ENCODE data around the gene PLPP4.

Gene PLPP4

GRCh38 chr10:120436439-120437112 is 20.5 kb upstream of the PLPP4 start:
- peak; percentile 50 for ATAC-seq
- TF ChIP-seq ZFP30 (CRISPR knock-in tag; IDR thresholded peaks at IDR 0.05) (no peak), GLIS3 (CRISPR knock-in tag; IDR thresholded peaks at IDR 0.05) (no peak), TCF4 (CRISPR knock-in tag; IDR thresholded peaks at IDR 0.05; ENCODE audit: borderline replicate concordance) (no peak), ZNF70 (CRISPR knock-in tag; IDR thresholded peaks at IDR 0.05) (no peak), ISL1 (CRISPR knock-in tag; IDR thresholded peaks at IDR 0.05) (no peak), CSDC2 (CRISPR knock-in tag; IDR thresholded peaks at IDR 0.05) (no peak), ARNTL (CRISPR knock-in tag; IDR thresholded peaks at IDR 0.05; ENCODE audit: borderline replicate concordance, low read depth) (no peak), ZFP3 (CRISPR knock-in tag; IDR thresholded peaks at IDR 0.05) (no peak), ZNF8 (CRISPR knock-in tag; IDR thresholded peaks at IDR 0.05) (no peak), PPARA (CRISPR knock-in tag; IDR thresholded peaks at IDR 0.05; ENCODE audit: borderline replicate concordance) (no peak), BACH2 (CRISPR knock-in tag; IDR thresholded peaks at IDR 0.05; ENCODE audit: borderline replicate concordance) (no peak), PATZ1 (CRISPR knock-in tag; IDR thresholded peaks at IDR 0.05; ENCODE audit: borderline replicate concordance) (no peak), ZC3H10 (CRISPR knock-in tag; IDR thresholded peaks at IDR 0.05) (no peak)

GRCh38 chr10:120437541-120437940 is 19.5 kb upstream of the PLPP4 start:
- peak; percentile 54; the same call in 2 of the 3 replicates for ATAC-seq

More at GRCh38 chr10:120437541-120437940, 19.5 kb upstream of the PLPP4 start:
- TF ChIP-seq ZC3H10 (CRISPR knock-in tag; IDR thresholded peaks at IDR 0.05) (no peak), CSDC2 (CRISPR knock-in tag; IDR thresholded peaks at IDR 0.05) (no peak), SNAI2 (CRISPR knock-in tag; IDR thresholded peaks at IDR 0.05) (no peak), BACH2 (CRISPR knock-in tag; IDR thresholded peaks at IDR 0.05; ENCODE audit: borderline replicate concordance) (no peak), TOX (CRISPR knock-in tag; IDR thresholded peaks at IDR 0.05; ENCODE audit: borderline replicate concordance) (no peak), ARNTL (CRISPR knock-in tag; IDR thresholded peaks at IDR 0.05; ENCODE audit: borderline replicate concordance, low read depth) (no peak), PATZ1 (CRISPR knock-in tag; IDR thresholded peaks at IDR 0.05; ENCODE audit: borderline replicate concordance) (no peak), CSRNP3 (CRISPR knock-in tag; IDR thresholded peaks at IDR 0.05) (no peak), GLIS3 (CRISPR knock-in tag; IDR thresholded peaks at IDR 0.05) (no peak), TCF4 (CRISPR knock-in tag; IDR thresholded peaks at IDR 0.05; ENCODE audit: borderline replicate concordance) (no peak), ZNF565 (CRISPR knock-in tag; conservative IDR thresholded peaks at IDR 0.05; ENCODE audit: low read depth) (no peak), POU6F1 (CRISPR knock-in tag; IDR thresholded peaks at IDR 0.05; ENCODE audit: borderline replicate concordance, low read depth) (no peak), PPARA (CRISPR knock-in tag; IDR thresholded peaks at IDR 0.05; ENCODE audit: borderline replicate concordance) (no peak), OSR1 (CRISPR knock-in tag; IDR thresholded peaks at IDR 0.05) (no peak), ZNF8 (CRISPR knock-in tag; IDR thresholded peaks at IDR 0.05) (no peak), ISL1 (CRISPR knock-in tag; IDR thresholded peaks at IDR 0.05) (no peak)

Measured in SK-N-SH treated with all-trans-retinoic acid at 6 μM for 48 hours (cell line).